A549 treated with DMSO at 1 μM for 4 hours (cell line): ENCODE results near the gene GADD45B. TPM values are rescaled to one million over a fixed set of nuclear protein-coding genes. Genes with fewer than 3 reads are reported as not detected.

Experiments
- total RNA-seq: library from RNA; stranded (reverse); fragments of 200-300 nt; extraction: Qiagen RNA extraction; gene quantifications from 5 replicates; pipeline ENCODE4 v1.2.3, GENCODE V29; 2022; ENCODE audit warnings: low read depth

The GADD45B gene, protein sequence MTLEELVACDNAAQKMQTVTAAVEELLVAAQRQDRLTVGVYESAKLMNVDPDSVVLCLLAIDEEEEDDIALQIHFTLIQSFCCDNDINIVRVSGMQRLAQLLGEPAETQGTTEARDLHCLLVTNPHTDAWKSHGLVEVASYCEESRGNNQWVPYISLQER
- total RNA-seq, result 33.3 to 39.8 TPM (median 37.0 TPM) in 5 replicates

DNA sequence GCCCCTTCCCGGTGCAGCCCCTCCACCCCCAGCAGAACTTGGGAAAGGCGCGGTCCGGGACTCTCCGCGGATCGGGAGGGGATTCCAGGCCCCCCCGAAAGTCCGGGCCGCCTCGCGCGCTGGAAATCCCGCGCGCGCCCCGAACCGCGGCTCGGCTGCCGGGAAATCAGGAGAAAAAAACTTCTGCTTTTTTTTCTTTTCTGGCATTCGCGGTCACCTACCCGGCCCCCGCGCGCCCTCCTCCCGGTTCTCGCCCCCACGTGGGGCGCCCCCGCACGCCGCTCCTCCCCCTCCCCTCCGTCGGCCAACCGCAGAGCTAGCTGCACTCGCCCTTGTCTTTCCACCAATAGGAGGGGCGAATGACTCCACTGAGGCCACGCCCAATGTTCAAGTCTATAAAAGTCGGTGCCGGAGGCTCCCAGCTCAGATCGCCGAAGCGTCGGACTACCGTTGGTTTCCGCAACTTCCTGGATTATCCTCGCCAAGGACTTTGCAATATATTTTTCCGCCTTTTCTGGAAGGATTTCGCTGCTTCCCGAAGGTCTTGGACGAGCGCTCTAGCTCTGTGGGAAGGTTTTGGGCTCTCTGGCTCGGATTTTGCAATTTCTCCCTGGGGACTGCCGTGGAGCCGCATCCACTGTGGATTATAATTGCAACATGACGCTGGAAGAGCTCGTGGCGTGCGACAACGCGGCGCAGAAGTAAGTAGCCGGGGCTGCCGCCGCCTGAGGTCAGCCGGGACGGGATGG is at the start of gene GADD45B:
Gene GADD45B (plus strand): TSS at position 426 of the 749 bp plus-strand sequence. CDS start 232 bp downstream, at position 658.

DNA sequence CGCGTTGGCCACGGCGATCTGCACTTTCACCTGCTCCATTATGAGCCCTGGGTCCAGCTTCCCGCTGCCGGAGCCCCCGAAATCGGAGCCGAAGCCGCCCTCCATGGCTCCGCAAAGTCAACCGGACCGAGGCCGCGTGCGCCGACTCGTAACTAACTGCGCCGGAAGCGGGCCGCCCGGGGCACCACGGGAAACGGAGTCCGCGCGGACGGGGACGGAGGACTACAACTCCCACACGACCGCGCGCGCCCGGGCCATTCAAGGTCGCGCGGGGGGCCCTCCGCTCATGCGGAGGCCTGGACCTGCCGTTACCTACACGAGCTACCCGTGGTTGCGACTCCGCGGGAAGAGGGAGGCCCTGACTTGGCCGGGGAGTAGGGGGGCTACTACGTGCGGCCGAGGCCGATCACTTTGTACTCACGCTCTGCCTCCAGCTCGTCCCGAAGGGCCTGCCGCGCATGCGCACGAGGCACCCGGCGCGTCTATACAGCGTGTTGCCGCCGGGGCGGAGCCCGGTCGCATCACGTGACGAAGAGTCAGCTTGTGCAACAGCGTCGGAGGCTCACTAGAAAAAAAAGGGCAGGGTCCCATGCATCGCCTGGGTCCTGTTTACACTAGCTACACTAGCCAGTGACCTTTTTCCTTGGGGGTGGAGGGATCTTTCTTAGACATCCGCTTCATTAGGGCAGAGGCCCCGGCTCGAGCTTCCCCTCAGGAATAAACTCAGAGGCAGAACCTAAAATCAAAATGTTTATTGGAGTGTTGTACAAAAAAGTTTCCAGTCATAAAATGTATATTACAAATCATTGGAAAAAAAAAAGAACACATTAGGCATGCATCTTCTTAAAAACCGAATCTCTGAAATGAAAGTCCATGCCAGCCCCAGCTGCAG is 48.3 kb upstream of the GADD45B start, which contains the start of gene TIMM13:
Gene TIMM13 (minus strand): TSS at position 158 of the 892 bp plus-strand sequence. CDS start 53 bp downstream, at position 105.

Other genes starting within 250 kb of the GADD45B start
- gene PLEKHJ1, start 239.8 kb upstream of the GADD45B start, total RNA-seq, result 37.5 to 49.5 TPM (median 47.4 TPM) in 5 replicates
- gene SF3A2, start 239.3 kb upstream of the GADD45B start, total RNA-seq, result 57.3 to 75.2 TPM (median 68.3 TPM) in 5 replicates
- gene AMH, start 226.8 kb upstream of the GADD45B start, total RNA-seq, result 9.5 to 25.2 TPM (median 16.0 TPM) in 5 replicates
- 0.61 to 1.3 TPM (median 0.74 TPM) in 5 replicates for gene JSRP1, start 219.7 kb upstream of the GADD45B start, total RNA-seq
- gene PEAK3, start 194.0 kb upstream of the GADD45B start, total RNA-seq, result not detected in 5 replicates
- gene LINGO3, start 168.0 kb upstream of the GADD45B start, total RNA-seq, result not detected in 5 replicates
- gene LSM7, start 147.5 kb upstream of the GADD45B start, total RNA-seq, result 127 to 156 TPM (median 143 TPM) in 5 replicates
- 14.4 to 23.9 TPM (median 20.3 TPM) in 5 replicates for gene SPPL2B, start 147.4 kb upstream of the GADD45B start, total RNA-seq
- gene TMPRSS9, start 115.9 kb upstream of the GADD45B start, total RNA-seq, result 0.02 to 0.08 TPM in 2 of 5 replicates, not detected in the others
- gene TIMM13, start 48.5 kb upstream of the GADD45B start, total RNA-seq, result 63.0 to 138 TPM (median 109 TPM) in 5 replicates
- gene LMNB2, start 19.2 kb upstream of the GADD45B start, total RNA-seq, result 63.5 to 93.5 TPM (median 79.6 TPM) in 5 replicates
- 0.02 to 0.09 TPM (median 0.07 TPM) in 4 of 5 replicates, not detected in the other for gene GNG7, start 226.6 kb downstream of the GADD45B start, total RNA-seq
- 3.5 to 4.3 TPM (median 4.1 TPM) in 5 replicates for gene DIRAS1, start 245.2 kb downstream of the GADD45B start, total RNA-seq